Activated CD4-positive, alpha-beta T cell treated with anti-CD3 and anti-CD28 coated beads, Interleukin-10, Interleukin-2, amounts not matched to agents 100 ng/mL and 50 ng/mL, durations not matched to agents 16 hours and 8 hours (primary cell): Measurements from ENCODE around the gene ZNF487.
A peak's percentile ranks its signal among the peaks of the same experiment; 100 is the strongest.
"Not testable (repeated sequence)": the region's sequence is repeated elsewhere in the genome, so short reads cannot be mapped to it uniquely, and the experiment has no call there.

Experiments used
- DNase-seq: peaks from one replicate; pipeline ENCODE4 v3.0.0-alpha.2; 2020

ZNF487 gene

DNA sequence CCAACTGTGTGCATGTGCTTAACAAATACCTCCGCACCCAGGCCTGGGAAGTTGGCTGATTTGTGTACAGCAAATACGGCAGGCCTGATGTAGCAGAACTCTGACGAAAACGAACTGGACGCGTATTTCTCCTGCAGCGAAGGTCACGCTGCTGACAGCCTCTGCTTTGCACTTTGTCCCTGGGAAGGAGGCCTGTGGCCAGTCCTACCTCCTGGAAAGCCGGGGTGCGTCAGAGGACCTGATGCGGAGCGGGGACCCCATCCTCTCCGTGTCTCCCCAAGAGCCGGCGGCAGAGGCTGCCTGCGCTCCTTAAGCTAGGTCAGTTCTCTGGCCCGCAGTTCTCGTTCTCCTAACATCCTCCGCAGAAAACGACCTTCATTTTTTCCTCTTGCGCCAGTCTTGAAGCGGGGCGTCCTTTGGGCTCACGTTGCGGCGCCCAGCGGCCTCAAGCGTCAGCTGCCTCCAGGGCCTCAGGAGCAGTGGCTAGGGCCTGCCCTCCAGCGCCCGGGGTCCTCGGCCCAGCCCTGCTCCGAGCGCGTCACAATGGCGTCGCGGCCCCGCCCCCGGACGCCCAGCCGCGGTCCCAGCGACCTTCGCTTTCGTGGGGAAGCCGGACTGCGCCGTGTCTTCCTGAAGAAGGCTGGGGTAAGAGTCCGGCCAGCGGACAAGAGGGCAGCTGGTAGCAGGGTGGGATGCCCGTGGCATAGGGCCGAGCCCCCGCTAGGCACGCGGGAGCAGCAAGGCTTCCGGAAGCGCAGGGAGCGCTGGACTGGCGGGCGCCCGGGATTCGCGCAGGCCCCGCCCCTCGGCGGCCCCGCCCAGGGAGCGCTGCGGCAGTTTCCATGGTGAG lies at the start of gene ZNF487:
TSS of gene ZNF487 (plus strand) at position 821 of the 850 bp plus-strand sequence. CDS start 38,703 bp downstream, outside the sequence.
- DNase-seq, result peak; percentile 92

DNA sequence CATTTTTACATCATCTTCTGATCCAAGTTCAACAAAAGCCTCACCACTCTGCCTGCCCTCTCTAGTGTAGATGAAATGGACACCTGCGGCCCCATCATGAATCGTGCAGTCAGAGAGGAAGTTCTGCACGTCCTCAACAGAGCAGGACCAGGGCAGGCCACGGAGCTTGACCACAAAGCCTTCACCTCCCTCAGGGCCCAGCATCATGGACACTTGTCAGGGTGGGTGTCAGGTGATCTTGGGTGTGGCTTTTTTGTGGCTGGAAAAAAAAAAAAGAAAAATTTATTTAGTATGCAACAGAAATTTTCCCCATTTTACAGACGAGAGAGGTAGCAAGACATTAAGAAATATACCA lies 49.3 kb upstream of the ZNF487 start:
- DNase-seq, result no peak

DNA sequence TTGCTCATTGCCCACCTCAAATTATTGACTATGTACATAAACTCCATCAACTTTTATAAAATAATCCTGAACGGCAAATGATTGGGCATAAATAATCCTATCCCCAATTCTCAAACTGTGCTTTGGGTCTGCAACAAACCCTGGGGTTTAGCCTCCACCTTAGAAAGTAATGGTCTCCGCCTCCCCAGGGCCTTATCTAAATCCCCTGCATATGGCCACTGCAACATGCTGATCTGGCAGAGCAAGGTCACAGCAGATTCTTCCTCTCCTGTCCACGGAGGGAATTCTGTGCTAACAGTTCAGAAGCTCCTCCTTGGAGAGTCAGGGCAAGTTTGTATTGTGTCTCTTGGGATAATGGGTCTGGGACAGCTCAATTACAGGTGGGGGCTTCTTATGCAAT lies 47.0 kb upstream of the ZNF487 start:
- DNase-seq, result no peak

DNA sequence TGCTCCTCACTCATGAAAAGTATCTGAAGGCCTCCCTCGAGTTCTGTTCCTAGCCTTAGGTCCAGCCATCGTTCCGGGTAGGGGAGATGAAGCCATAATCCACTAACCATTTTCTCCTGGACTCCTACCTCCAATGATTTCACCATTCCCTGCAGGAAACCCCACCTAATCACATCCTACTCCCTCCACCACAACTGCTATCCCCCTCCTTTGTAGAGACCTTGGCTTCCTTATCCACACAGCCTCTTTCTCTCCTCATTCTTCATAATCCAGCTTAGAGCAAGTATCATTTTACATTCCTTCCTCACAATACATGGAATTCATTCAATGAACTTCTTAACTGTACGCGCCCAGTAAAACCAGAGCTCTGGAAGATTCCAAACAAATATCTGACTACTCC lies 46.6 kb upstream of the ZNF487 start:
- no peak for DNase-seq

DNA sequence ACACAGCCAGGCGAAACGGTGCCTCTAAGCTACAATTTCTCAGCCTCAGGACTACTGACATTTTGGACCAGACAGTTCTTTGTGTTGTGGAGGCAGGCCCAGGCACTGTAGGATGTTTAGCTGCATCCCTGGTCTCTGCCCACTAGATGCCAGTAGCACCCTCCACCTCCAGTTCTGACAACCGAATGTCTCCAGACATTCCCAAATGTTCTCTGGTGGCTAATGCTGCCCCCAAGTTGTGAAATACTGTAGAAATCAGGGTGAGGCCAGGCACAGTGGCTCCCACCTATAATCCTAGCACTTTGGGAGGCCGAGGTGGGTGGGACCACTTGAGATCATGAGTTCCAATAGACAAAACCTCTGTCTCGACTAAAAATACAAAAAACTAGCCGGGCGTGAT lies 46.2 kb upstream of the ZNF487 start:
- DNase-seq, result no peak

DNA sequence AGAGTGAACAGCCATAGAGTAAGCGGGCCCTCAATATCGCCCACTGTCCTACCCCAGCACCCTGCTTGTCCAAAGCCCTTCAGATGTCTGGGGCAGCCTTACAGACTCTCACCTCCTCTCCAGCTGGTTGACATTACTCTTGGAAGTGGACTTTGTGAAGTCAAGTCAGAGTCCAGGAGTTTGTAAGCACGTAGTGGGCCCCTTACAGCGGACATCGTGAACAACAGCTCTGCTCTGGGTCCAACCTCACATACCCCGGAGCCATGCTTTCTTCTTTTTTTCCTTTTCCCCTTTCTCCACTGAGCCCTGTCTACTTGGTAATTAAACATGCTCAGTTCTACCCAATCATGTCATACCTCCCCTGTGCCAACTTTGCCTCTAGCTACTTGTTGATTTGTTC lies 45.4 kb upstream of the ZNF487 start:
- DNase-seq, result no peak

DNA sequence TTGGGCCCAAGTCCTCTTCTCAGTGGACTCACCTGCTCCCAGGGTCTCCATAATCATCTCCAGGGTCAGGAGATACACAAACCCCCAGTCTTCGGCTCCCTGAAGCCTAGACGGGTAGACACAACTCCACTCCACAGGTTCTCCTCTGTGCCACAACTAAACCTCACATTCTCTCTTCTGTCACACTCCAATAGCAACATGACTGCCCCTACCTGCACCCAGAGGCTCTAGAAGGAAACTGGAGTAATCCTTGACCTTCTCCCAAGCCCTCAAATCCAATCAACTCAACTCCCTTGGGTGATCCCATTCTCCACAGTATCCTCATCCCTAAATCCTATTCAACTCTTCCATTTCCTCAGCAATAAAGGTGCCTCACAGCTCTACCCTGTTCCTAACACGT lies 44.2 kb upstream of the ZNF487 start:
- DNase-seq, result no peak

DNA sequence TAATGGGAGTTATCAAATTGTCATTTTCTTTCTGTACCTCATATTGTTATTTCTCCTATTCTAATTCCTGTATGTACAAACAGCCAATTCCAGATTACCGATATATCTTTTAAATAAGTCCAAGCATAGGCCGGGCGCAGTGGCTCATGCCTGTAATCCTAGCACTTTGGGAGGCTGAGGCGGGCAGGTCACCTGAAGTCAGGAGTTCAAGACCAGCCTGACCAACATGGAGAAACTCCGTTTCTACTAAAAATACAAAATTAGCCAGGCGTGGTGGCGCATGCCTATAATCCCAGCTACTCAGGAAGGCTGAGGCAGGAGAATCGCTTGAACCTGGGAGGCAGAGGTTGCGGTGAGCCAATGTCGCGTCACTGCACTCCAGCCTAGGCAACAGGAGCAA lies 43.7 kb upstream of the ZNF487 start:
- not testable (repeated sequence) for DNase-seq

DNA sequence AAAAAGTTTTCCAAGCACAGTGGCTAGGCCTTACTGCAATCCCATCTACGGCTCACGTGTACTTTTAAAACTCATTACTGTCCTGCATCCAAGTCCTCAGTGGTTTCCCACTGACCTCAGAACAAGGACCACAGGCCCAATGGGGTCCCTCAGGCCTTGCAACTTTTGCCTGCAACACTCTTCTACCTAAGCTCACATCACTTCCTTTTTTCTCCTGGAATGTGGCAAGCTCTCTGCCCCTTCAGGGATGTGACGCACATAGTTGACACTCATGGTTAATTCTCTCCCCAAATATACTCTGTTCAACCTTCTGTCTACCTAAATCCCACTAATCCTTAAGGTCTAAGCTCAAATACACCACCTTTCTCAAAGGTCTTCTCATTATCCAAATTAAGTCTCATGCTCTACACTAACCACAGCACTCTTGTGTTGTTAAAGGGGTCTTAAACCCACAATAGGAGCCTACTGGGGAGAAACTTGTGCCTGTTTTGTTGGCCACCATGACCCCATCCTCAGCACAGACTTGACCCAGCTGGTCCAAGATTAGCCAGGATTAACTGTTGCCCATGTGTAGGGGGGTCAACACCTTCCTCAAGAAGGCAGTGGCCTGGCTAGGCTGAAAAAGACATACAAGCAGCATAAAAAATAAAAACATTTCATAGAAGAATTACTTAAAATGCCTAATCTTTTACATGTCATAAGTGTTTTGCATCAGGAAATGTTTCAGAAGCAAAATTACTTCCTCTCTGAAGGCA lies 43.1 kb upstream of the ZNF487 start:
- DNase-seq, result no peak

DNA sequence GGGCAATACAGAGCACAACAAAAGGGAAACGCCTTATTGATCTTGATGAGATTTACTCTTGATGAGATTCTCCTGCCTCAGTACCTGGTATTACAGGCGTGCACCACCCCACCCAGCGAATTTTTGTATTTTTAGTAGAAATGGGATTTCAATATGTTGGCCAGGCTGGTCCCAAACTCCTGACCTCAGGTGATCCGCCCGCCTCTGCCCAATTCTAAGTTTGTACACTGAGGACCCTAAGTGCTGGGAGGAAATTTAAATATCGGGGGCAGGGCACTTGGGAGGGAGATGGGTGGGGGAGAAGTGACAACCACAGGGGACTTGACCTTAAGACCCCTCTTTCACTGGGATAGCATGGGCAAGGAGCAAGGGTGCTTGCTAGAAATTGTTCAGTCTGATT lies 42.0 kb upstream of the ZNF487 start:
- no peak for DNase-seq

DNA sequence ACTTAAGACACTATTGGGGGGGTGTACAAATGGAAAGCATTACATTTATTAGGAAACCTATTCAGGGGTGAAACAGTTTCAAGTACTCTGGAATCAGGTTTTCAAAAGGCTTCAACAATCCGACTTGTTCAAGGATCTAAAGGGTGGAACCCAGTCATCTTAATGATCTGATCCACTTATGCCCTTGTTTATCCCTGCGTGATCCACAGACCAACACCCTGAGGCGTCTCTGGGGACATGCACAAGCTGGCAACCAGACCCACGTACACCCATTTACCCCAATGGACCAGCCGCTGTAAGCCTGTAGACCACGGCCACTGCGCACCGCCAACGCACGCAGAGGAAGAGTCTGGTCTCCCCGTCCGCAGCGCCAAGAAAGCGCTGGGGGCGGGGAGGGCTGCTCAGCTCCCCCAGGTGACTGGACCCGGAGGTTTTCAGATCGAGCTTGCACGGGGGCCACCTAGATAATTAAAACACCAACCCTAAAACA lies 41.3 kb upstream of the ZNF487 start:
- DNase-seq, result peak; percentile 56

DNA sequence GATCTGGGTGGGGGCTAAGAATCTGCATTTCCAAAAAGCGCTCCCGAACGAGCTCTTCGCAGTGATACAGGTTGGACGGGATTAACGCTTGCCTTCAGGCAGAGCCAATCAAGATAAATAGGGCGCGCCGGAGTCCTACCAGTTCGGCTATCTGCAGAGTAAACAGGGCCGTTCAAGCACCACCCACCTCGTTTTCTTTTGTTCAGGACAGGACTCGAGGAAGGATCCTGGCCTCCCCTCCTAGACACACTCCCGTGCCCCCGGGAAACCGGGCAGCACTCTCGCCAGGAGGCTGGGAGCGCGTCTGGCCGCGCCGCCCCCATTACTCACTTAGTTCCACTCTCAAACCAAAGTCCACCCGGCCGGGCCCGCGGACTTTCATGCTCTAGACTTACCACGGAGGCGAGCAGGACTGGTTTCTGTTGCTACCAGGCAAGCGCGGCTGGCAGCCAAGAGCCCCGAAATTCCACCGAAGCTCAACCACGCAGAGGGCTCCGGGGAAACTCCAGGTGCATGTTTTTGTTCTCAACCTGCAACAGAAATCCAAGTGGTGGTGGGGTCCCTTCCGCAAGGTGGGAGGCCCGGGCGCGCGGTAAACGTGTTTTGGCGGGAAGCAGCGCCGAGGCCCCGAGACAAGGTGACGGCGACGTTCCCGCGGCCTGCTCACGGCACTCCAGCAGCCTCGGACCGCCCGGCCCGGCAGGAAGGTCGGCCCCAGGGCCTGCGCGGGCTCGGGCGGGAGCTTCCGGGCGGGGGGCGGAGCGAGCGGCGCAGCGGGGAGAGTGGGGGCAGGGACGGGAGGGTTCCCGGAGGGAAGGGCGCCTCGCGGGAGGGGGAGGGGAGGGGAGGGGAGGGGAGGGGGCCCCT lies 40.6 kb upstream of the ZNF487 start:
- DNase-seq, result peak; percentile 90

DNA sequence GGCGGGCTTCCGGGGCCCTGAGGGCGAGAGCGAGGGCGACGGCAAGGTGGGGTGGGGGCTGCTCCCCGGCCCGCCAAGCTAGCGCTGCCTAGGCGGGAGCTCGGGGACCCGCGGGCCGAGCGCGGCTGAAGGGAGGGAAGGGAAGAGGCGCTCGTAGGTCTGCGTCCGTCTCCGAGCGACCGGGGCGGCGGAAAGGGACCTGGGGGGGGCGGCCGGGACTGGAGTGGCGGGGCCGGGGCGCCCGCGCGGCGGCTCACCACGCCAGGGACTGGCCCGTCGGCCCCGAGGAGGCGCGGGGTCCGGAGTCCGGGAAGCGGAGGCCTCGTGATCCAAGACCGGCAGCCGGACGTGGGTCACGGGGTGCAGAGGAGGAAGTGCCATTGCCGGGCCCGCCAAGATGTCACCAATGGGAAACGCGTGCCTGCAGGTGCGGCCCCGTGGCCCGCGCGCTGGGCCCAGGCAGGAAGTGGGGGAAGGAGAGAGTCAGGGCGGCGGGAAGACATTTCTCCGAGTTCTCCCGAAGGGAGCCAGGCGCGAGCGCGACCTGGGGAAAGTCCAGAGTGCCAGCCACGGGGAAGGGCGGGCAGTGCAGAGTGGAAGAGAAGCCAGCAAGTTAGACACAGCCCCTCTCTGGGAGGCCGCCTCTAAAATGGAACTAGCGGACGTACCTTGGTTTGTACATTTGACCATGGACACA lies 39.8 kb upstream of the ZNF487 start:
- DNase-seq, result peak; percentile 95

DNA sequence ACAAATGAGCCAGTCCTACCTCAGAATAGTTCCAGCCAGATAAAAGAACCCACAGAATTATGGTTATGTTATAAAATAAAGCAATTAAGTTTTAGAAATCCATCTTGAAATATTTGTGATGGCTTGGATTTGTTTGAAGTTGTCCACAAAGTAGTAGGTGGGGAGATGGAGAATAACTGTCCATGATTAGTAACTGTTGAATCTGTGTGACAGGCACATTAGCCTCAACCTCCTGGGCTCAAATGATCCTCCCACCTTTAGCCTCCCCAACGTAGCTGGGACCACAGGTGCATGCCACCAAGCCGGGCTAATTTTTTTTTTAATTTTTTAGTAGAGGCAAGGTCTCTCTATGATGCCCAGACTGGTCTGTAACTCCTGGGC lies 38.0 kb upstream of the ZNF487 start:
- no peak for DNase-seq

DNA sequence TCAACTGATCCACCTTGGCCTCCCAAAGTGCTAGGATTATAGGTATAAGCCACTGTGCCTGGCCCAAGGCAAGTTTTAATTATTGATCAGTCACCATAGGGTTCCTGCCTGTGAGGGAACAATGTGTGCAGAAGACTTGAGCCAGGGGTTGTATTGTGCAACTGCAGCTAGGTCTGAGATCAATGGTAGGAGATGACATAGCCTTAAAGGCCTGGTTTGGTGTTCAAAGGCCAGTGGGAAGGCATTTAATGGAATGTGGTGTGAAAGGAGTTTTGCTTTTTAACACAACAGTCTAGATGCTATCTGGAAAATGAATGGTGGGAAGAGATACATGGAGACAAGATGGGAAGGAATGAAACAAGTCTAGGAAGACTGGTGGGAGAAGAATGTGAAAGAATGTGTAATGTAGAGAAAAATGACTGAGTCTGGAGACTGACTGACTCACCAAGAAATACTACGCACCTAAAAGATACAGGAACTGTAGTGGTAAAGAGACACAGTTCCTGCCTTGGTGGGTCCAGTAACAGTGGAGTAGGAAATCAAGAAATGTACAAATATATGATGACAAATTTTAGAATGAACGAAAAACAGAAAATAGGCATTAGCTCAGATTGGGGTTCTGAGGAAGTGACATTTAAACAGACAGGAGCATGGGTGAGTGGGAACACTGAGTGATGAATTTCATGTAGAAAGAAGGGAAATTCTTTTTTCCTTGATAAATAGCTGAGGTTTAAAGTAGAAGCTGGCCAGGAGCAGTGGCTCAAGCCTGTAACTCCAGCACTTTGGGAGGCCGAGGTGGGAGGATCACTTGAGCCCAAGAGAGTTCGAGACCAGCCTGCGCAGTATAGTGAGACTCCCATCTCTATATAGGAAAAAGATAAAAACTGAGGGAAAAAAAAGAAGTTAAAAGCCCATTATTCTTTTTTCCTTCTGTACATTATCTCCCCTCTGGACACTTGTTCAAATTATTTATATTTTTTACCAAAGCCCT lies 37.3 kb upstream of the ZNF487 start:
- DNase-seq, result peak; percentile 63

DNA sequence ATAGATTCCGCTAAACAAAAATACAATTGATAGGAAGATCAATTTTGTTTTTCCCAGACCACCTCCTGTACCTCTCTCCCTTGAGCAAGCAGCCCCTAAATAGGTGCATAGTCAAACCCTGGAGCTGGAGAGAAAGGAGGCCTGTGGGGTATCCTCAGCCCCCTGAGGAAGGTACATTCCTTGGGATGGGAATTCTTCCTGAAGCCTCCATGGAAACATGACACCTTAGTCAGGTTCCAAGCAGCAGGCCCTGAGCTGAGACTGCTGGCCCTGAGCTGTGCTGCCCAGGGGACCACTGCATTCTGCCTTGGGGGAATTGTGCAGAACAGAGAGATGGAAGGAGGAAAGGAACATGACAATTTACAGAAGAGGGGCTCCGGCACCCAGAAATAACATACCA lies 35.3 kb upstream of the ZNF487 start:
- DNase-seq, result no peak

DNA sequence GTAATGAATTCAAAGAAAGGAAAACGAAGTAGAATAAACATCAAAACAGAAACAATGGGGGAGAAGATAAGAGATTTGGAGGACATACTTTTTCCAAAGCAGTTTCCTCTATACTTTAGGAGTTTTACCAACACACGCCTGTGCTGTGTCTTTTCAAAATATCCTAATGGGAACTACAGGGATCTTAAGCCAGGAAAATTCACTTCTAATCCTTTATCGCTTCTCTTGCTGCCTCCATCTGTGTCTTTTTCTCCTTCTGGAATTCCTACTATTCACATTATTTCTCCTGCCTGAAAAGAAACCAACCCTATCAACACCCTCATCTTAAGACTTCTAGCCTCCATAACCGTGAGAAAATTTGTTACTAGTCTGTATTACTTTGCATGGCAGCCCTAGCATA lies 34.7 kb upstream of the ZNF487 start:
- no peak for DNase-seq

DNA sequence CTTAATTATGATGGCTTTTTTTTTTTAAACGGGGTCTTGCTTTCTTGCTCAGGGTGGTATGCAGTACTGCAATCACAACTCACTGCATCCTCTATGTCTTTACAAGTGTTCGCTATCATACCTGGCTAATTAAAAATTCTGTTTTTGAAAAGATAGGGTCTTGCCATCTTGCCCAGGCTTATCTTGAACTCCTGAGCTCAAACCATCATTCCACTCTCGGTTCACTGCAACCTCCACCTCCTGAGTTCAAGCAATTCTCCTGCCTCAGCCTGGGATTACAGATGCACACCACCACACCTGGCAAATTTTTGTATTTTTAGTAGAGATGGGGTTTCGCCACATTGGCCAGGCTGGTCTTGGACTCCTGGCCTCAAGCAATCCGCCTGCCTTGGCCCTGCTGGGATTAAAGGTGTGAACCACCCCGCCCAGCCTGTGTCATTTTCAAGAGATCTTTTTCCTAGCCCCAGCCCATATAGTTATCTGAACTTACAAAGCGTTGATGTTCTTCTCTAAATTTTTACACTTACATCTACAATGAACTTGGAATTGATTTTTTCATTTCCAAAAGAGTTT lies 33.9 kb upstream of the ZNF487 start:
- DNase-seq, result no peak

DNA sequence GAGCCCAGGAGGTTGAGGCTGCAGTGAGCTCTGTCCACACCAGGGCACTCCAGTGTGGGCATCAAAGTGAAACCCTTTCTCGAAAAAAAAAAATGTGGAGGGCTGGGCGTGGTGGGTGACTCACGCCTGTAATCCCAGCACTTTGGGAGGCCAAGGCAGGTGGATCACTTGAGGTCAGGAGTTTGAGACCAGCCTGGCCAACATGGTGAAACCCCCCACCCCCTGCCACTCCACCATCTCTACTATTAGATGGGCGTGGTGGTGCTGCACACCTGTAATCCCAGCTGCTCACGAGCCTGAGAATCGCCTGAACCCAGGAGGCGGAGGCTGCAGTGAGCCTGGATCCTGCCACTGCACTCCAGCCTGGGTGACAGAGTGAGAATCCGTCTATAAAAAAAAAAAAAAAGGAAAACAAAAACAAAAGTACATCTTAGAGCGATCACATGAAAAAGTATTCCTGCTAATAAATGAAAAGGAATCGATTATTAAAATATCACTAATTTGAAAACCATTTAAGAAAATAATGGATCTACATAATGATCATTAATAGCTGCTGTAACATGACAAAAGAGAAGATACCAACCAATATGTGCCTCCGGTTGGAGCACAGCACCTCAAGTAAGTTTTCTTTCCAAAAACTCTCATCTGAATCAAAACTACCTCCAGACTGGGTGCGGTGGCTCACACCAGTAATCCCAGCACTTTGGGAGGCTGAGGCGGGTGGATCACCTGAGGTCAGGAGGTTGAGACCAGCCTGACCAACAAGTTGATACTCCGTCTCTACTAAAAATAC lies 32.8 kb upstream of the ZNF487 start:
- no peak for DNase-seq

DNA sequence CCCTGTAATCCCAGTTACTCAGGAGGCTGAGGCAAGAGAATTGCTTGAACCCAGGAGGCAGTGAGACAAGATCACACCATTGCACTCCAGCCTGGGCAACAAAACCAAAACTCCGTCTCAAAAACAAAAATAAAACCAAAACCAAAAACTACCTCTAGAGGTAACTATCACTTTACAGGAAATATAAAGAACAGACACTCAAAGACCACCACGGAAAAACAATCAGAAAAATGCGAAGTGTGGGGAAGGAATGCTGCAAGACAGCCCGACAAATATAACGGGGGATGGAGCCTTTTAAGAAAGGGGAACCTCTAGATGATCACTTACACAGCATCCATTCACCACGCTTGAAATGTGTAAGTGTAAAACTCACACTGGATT lies 32.2 kb upstream of the ZNF487 start:
- DNase-seq, result peak; percentile 44
